HTR-8/SVneo (cell line): ENCODE results near the gene CAMK1.

Experiments used
- DNase-seq: peaks from one replicate; pipeline ENCODE4 v3.0.0; 2011; ENCODE audit warnings: low spot score, mixed read lengths; ENCODE audit not compliant: insufficient read length
- FAIRE-seq: peaks from 2 replicates; lab custom pipeline; 2011; peaks lifted over from hg19 to GRCh38; lab: Jason Lieb, UNC

The CAMK1 gene

DNA sequence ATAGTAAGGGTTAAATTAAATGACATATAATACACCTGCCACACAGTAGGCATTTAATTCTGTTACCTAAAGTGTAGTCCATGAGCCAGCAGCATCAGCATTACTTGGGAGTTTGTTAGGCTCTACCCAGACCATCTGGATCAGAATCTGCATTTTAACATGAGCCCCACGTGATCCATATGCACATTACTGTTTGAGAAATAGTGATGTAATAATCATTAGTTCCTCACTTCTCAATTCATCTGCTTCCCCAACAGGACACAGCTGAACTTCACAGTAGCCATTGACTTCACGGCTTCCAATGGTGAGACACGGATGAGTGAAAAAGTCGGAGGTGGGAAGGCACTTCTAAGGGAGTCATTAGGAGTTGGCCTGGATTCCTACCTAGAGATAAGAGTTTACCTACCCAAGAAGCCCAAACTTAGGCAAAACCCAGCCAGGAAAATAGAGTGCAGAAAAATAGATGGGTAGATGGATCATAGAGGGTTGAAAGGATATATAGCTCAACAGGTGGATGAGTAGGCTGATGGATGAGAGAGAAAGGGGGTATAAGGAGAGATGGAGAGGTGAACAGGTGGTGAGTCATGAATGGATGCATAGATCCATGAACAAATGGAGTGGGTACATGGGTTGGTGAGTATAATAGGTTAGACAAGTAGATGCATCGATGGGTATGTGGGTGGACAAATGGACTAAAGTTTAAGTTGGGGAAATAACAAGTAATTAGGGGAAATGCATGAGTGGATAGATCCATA is 52.8 kb downstream of the CAMK1 start:
- DNase-seq = no peak
- FAIRE-seq = no peak

DNA sequence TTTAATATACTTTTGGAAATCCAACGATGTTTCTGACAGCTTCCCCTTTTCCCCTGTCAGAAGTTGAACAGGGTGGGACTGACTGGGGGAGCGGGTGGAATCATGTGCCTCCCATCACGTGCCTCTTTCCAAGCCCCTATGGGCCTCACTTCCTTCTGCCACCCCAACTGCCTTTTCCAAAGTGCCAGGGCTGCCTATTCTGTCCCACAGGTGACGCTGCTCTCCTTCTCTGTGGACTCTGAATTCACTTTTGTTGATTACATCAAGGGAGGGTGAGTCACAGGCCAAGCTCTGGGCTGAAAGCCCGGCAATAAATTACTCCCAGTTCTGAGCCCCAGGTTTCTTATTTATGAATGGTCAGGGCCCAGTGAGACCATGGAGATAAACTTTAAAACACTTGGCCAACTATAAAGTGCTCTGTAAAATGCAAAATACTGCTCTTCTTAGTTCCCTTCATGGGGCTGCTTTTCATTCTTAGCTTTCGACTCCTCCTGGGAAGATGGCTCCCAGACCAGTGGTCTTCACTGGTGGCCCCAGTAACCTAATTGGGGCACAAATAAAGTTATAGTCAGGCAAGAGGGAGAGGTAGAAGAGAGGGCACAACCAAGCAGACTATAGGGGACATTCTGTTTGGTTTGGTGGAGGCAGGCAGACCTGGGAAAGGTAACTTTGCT is 53.8 kb downstream of the CAMK1 start:
- DNase-seq = peak; percentile 90

DNA sequence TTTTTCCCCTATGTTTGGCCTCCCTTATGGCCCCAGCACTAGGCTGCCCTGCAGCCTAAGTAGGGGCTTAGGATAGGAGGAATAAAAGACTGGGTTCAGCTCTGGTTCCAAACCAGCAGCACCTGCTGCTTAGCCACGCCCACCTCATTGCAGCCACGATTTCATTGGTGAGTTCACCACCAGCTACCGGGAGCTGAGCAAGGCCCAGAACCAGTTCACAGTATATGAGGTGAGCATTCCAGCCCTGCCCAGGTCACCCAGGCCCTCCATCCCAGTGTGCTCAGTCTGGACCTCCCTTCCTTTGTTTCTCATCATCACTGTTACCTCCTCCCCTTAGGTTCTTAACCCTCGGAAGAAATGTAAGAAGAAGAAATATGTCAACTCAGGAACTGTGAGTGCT is 54.6 kb downstream of the CAMK1 start:
- FAIRE-seq = no peak

More for the DNA sequence above, 53.8 kb downstream of the CAMK1 start:
- FAIRE-seq = peak; percentile 23

DNA sequence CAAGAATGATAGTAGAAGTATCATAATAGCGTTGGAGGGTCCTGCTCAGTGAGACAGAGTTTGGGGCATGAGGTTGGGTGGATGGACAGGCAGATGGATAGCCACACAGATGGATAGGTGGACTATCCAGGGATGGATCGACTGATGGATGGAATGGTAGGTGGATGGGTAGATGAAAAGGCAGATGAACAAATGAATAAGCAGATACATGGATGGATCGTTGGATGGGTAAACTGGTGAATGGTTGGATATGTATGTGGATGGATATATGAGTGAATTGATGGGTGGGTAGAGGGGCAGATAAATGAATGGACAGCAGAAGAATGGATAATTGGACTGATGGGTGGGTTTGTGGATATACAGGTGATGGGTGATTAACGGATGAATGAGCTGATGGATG is 56.6 kb downstream of the CAMK1 start:
- FAIRE-seq (no peak), DNase-seq (no peak)

More for the DNA sequence above, 54.6 kb downstream of the CAMK1 start:
- no peak for DNase-seq

DNA sequence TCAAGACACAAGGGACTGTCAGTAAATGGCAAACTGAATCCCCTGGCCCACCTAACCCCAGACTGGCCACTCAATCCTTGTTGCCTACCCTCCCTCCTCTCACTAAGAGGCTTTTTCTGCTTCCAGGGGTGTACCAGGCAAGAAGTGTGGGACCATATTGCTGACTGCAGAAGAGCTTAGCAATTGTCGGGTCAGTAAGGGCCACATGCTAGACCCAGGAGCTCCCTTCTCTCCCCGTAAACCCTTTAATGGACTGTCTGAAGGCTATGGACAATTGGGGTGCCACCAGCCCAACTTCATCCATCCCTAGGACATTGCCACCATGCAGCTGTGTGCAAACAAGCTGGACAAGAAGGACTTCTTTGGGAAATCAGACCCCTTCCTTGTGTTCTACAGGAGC is 57.3 kb downstream of the CAMK1 start:
- no peak for DNase-seq

DNA sequence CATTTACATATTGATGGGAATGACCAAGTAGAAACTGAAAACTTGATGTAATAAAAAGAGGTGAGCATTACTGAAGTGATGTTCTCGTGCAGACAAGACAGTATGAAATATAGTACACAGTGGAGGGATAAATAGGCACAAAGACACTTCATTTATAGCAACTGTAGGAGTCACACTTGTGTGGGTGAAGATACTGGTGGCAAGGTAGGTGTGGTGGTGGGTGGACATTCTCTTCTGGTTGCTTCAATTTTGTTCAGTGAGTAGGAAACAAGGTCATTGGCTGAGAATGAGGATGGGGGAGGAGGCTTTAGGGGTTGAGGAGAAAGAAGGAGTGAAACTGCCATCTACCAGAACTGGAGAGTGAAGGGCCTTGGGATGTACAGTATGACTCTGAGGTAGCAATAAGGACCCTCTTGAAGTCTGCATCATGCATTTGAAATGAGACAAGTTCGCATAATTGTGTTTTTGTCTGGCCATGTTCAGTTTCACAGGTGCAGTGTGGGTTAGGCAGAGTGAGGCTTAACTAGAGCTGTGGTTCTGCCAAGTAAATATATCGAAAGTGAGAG is 59.5 kb downstream of the CAMK1 start:
- no peak for DNase-seq
- FAIRE-seq = no peak

More for the DNA sequence above, 57.3 kb downstream of the CAMK1 start:
- no peak for FAIRE-seq
